ENCODE results near the gene VMP1.
"Not testable (repeated sequence)": the region's sequence is repeated elsewhere in the genome, so short reads cannot be mapped to it uniquely, and the experiment has no call there.

The VMP1 gene

GRCh38 chr17:59754552-59754951, 47.1 kb downstream of the VMP1 start:
- no peak for DNase-seq (ENCODE audit: low spot score)

GRCh38 chr17:59755069-59755468, 47.6 kb downstream of the VMP1 start:
- not testable (repeated sequence) for DNase-seq (ENCODE audit: low spot score)

GRCh38 chr17:59756236-59756818, 48.9 kb downstream of the VMP1 start:
- no peak for DNase-seq (ENCODE audit: low spot score)

DNA sequence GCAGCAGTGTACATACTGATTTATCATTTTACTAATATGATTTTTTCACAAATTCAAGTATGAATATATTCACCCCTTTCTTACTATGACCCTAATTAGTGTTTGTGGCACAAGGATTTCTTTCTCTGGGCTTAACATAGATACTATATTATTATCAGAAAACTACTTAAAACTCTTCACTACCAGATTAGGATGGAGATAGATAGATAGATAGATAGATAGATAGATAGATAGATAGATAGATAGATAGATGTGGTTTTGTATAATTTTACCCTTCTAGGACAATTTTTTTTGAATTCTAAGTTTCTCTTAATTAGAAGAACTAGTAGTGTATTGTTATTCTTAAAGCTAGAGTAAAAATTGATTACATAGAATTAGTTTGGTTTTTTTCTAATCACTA, 49.6 kb downstream of the VMP1 start:
- DNase-seq (ENCODE audit: low spot score): no peak

DNA sequence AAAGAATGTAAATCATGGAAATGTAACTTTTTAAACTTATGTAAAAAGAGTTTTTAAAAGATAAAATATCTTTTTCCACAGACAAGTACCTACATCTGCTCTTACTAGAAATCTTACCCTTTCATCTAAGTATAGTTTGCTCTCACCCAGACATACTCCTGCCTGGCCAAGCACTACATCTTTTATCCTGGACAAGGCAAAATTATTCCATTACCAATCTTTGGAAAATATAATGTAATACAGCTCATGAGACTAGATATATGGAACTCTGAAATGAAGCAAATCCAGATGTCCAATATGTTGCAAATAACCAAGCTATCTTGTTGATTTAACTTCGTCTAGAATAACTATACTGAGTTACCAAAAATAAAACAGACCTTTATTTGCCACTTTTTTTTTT, 50.0 kb downstream of the VMP1 start:
- DNase-seq (ENCODE audit: low spot score): no peak

GRCh38 chr17:59757881-59758385, 50.5 kb downstream of the VMP1 start:
- no peak for DNase-seq (ENCODE audit: low spot score)

- not testable (repeated sequence) for DNase-seq (ENCODE audit: low spot score)
Observed at GRCh38 chr17:59758998-59759651, 51.7 kb downstream of the VMP1 start.

GRCh38 chr17:59760160-59760559, 52.7 kb downstream of the VMP1 start:
- DNase-seq (ENCODE audit: low spot score): no peak

DNA sequence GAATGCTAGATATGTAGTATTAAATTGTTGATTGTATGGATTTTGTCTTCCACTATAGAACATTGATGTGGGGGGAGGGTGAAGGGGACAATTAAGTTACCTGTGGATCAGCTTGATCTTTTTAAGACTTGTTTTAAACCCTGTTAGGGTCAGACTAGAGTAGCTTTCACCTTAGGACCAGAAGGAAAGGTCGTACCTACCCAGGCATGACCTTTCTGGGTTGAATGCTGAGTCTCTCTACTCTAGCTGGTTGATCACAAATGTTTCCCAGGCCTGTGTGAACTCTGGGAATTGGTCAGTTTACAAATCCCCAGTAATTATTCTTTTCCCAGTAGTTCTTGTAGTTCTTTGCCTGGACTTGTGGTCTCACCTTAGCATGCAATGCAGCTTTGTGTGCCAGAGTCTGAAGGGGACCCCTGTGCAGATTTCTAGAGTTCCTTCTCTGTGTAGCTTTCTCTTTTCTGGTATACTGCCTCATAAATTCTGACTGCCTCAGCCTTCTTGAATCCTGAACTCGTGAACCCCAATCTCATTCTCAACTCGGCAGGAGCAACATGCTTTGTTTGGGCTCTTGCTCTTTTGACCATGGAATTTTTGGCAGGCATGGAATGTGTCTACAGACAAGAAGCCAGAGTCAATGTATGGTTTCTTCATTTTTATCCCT, 54.1 kb downstream of the VMP1 start:
- DNase-seq (ENCODE audit: low spot score): peak; percentile 17

DNA sequence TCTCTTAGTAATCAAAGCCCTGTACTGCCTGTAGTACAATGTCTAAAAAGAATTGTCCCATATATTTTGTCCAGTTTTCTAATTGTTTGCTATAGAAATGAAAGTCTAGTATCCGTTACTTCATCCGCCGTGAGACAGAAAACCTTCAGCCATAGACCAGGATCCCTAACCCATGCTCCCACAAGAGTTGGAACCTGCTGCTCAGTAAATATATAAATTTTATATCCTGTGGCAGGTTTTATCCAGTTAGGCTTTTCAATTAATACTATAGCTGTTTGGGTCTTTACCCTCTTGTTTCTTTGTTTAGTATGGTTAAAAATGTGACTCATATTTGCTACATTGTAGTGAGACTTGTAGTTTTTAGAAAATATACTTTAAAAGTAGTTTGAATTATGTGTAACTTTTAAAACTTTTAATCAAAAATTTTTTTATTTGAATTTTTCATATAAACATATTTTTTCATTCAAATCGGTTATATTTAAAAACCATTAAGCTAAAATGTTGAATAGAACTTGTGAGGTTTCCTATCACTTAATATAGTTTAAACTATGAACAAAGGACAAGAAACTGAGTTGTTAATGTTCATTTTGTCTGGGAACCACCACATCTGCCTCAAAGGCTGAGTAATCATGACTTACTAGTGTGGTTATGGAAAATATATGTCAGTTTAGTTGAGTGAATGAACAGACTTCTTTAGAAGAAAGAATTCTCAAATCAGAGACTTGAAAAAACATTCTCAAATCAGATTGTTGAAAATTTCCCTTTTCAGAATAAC, 54.8 kb downstream of the VMP1 start:
- DNase-seq (ENCODE audit: low spot score): no peak

DNA sequence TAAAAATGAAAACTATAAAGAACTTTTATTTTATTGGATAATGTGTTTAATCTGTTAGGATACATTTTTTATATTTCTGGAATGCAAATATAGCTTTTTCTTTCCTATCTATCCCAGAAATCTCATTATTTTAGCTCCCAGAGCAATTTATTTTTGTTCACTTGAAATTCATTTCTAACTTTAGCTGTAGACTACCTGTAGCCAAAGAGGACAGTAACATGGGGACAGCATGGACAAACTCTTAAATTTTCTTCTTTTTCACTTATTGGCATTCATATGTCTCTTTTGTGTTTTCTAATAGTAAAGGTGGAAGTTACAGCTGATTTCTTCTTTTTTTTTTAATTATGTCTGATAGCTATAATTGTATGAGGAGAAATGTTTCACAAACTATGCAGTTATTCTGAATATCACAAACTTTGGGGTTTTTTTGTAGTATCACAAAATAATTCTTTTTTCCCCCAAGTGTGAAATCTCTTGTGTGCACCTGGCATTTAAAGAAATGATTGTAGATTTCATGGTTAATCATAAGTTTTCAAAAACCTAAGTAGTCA, 55.4 kb downstream of the VMP1 start:
- DNase-seq (ENCODE audit: low spot score): no peak

- no peak for DNase-seq (ENCODE audit: low spot score)
Observed at GRCh38 chr17:59763861-59764260, 56.4 kb downstream of the VMP1 start.

DNA sequence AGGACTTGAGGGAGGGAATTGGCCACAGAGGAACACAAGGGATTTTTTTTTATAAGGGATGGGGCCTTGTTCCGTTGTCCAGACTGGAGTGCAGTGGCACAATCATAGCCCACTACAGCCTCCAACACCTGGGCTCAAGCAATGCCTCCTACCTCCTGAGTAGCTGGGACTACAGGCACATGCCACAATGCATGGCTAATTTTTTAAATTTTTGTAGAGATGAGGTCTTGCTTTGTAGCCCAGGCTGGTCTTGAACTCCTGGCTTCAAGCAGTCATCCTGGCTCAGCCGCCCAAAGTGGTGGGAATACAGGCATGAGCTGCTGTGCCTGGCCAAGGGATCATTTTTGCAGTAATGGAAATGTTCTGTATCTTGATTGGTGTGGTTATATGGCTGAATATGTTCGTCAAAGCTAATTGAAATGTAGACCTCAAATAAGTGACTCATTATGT, 56.9 kb downstream of the VMP1 start:
- DNase-seq (ENCODE audit: low spot score): no peak

DNA sequence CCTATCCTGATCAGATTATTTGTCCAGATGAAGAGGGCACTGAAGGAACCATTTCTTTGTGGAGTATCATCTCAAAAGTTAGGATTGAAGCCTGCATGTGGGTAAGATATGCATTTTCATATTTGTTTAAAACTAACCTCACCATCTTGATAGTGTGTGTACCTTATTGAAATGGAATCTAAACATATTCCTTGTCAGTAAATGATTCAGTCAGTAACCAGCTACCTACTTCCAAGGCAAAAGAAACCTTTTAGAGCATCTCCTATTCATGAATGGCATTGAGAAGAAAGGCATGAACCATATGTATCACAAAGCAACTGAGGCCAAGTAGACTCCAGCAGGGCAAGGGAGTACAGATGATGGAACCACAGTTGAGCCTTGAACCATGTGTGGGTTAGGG, 57.6 kb downstream of the VMP1 start:
- no peak for DNase-seq (ENCODE audit: low spot score)

DNA sequence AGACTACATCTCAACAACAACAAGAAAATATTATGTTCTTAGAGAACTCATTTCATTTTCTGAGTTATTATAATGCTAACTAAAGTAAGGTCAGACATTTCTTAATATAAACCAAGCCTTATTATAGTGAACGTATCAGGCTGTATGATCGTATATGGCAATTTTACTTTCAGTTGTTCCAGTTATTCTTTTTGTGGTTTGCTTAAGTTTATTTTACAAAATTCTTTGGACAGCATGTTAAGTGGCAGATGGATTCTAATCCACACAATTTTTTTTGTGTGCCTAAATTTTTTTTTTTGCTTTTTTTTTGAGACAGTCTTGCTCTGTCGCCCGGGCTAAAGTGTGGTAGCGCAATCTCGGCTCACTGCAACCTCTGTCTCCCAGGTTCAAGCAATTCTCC, 59.0 kb downstream of the VMP1 start:
- no peak for DNase-seq (ENCODE audit: low spot score)

GRCh38 chr17:59767176-59767575, 59.7 kb downstream of the VMP1 start:
- DNase-seq (ENCODE audit: low spot score): no peak

GRCh38 chr17:59769887-59770286, 62.4 kb downstream of the VMP1 start:
- DNase-seq (ENCODE audit: low spot score): no peak

DNA sequence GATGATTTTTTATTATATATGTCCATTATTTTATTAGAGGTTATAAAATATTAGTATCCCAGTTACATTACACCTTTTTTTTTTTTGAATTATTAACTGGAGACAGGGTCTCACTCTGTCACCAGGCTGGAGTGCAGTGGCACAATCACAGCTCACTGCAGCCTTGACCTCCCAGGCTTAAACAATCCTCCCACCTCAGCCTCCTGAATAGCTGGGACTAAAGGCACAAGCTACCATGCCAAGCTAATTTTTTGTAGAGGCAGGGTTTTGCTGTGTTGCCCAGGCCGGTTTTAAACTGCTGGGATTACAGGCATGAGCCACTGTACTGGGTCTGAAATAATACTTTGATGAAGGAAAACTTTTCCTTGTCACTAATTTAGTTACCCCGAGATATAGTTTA, 63.6 kb downstream of the VMP1 start:
- DNase-seq (ENCODE audit: low spot score): no peak

- DNase-seq (ENCODE audit: low spot score): no peak
Observed at GRCh38 chr17:59775786-59776350, 68.4 kb downstream of the VMP1 start.

DNA sequence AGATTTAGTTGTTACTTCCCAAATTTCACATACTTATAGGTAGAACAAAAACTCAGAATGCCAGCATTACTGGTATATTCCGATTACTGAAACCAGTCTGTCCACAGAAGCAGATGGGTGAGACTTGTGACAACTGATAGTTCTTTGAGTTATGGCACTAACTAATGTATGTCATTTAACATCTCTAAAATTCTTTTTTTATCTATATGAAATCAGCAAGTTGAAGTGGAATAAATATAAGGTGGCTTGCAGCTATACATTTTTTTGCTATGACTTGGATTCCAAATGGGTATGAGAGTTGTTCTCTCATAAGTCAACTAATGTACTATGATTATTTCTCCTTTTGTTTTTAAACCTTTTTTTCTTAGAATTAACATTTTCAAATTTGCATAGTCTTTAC, 69.1 kb downstream of the VMP1 start:
- no peak for DNase-seq (ENCODE audit: low spot score)

DNA sequence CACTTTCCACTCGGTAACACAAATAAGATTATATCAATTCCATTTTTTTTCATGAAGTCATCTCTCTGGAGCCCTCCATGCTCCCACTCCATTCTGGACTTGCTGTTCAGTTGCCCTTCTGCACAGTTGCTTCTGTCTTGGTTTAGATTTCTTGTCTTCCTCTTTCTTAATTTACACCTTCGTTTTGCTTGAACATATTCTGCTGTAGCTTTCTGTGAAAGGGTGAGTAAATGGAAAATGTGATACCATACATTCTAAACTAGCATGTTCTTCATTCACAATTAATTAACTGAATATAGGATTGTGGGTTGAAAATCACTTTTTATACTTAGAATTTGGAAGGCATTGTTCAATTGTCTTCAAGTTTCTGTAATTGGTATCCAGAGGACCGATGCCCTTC, 69.6 kb downstream of the VMP1 start:
- no peak for DNase-seq (ENCODE audit: low spot score)

- DNase-seq (ENCODE audit: low spot score): no peak
Observed at GRCh38 chr17:59778996-59779395, 71.5 kb downstream of the VMP1 start.
